Gastrocnemius medialis (tissue), 4 donors: ENCODE data around the gene DLG1.

ENCODE experiments used
- POLR2A ChIP-seq, 2 donors: fragments of 450-650 bp; IDR thresholded peaks; one replicate each; pipeline ENCODE4 v1.6.1; 2017; ENCODE audit warnings: antibody characterized with exemption in 2 of 2, mild to moderate bottlenecking in 2 of 2, moderate library complexity in 2 of 2
- TF ChIP-seq, protein P1 (sequence below), 5 experiments: fragments of 450-650 bp in 3 of 5; fragments of 200-600 bp in 2 of 5; sonication (generic) in 2 of 5; IDR thresholded peaks in 4 of 5; conservative IDR thresholded peaks in 1 of 5; 1 replicate in 4 of 5; 2 replicates in 1 of 5; pipeline ENCODE4 v1.5.1; 2016 to 2019; ENCODE audit warnings: antibody characterized with exemption in 5 of 5, mild to moderate bottlenecking in 3 of 5, moderate library complexity in 3 of 5

DNA sequence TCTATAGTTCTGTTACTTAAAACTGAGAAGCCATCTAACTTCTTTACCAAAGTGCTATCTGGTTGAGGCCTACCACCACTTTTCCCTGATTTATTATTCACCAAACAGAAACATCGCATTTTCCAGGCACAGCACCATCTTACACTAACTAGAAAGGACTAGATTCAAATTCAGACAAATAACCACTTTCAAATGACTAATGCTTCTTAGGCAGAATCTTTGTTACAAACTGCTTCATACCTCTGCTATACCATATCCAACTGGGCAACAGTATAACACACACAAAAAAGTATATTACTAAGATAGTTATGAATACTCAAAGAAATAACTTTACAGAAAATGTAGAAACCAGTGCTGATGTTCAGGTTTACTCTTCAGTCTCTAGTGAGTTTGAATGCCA is 16.6 kb downstream of the DLG1 start:
- TF ChIP-seq, protein P1, sequence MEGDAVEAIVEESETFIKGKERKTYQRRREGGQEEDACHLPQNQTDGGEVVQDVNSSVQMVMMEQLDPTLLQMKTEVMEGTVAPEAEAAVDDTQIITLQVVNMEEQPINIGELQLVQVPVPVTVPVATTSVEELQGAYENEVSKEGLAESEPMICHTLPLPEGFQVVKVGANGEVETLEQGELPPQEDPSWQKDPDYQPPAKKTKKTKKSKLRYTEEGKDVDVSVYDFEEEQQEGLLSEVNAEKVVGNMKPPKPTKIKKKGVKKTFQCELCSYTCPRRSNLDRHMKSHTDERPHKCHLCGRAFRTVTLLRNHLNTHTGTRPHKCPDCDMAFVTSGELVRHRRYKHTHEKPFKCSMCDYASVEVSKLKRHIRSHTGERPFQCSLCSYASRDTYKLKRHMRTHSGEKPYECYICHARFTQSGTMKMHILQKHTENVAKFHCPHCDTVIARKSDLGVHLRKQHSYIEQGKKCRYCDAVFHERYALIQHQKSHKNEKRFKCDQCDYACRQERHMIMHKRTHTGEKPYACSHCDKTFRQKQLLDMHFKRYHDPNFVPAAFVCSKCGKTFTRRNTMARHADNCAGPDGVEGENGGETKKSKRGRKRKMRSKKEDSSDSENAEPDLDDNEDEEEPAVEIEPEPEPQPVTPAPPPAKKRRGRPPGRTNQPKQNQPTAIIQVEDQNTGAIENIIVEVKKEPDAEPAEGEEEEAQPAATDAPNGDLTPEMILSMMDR (IDR thresholded peaks at IDR 0.05 in 4 of 5, conservative IDR thresholded peaks at IDR 0.05 in 1 of 5): no peak
- TF ChIP-seq POLR2A (IDR thresholded peaks at IDR 0.05): no peak
